NCI-H1417 (cell line): ENCODE data around the gene FRYL.
"Not testable (repeated sequence)": the region's sequence is repeated elsewhere in the genome, so short reads cannot be mapped to it uniquely, and the experiment has no call there.

ENCODE experiments used
- DNase-seq, 3 experiments: peaks; one replicate each; lab custom pipeline; 2025; lab: John Stamatoyannopoulos, UW

FRYL gene

GRCh38 chr4:48664938-48665337, 115.1 kb downstream of the FRYL start:
- DNase-seq, result peak in 1 of 3 experiments; percentile 24

DNA sequence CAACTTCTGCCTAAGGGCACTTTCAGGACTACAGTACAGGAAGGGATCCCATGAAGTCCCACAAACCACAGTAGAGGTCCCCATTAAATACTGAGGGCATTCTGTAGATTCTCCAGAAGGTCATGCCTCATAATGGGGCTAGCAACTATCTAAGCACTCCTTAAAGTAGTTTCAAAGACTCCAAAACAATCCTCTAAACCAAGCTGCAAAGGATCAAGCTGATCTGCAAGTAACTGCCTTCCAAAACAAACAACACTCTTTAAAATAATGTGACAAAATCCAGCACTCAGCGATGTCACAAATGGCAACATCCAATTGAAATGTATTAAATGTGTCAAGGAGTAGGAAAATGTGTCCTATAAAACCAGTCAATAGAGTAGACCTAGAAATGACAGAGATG, 118.7 kb downstream of the FRYL start:
- no peak for DNase-seq

DNA sequence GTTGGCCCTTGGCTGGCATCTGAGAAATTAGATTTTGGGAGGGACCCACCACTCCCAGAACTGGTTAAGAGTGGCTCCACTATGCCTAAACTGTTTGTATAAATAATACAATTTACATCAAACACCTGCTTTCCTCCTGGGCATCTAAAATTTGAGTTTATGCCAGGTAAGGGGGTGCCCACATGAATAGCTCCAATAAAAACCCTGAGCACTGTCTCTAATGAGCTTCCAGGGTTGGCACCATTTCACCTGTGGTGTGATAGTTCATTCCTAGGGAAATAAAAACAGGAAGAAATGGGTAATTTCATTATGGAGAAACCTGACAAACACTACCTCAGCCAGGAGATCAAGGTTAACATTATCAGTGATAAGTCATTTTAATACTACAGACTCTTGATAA, 119.7 kb downstream of the FRYL start:
- DNase-seq, result no peak

DNA sequence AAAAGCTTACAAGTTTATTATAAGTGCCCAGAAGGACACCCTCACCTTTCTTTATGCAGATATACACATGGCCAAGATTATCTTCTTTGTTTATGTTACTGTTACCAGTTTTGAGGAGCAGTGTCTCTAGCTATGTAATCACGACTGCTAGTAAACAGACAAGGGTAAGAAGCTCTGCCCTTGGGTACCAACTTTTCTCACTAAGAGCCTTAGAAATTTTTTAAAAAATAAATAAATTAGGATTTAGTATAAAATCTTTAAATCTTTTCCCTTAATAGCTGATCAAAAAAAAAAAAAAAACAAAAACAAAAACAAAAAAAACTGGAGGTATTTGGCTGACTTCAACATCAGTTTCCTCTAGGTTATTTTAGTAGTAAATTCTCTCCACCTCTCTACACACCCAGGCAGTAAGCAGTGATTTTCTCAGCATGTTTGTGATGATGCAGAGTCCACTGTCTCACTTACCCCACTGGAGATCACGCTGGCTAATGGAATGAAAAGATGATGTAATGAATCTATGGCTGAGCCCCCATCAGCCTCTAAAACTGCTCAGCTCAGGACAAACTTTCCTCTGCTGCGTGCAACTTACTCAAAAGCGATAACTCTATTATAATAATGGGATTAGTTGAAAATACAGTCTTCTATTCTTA, 125.9 kb downstream of the FRYL start:
- DNase-seq, result no peak

DNA sequence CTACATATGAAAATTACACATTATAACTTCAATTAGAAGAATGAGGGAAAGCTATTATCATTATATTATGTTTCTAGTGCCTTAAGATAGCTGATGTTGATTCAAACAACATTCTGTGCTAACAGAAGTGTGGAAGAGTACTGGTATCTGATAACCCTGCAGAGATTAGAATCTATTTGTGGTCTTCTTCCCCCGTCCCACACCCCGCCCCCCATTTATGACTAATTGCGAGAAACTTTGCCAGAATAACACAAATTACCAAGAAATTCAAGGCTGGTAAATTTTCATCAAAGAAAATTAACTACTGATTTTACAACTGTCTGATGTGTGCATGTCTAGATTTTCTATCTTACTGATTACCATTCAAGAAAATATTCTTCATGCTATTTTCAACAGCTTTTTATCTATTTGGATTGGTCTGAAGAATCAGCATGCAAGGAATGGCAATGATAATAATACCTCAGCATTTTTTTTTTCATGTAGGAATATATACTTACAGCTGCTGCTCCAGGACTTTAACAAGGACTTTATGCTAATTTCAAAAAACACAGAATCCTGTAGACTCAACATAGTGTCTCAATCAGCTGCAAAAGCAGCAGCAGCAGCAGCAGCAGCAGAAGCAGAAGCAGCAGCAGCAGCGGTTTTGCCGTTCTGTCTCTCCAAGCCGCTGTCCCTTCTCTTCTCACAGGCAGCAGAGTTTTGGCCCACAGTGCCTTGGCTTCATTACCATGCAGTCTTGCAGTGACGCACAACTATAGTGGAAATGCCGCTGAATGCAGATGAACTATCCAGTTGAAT, 126.7 kb downstream of the FRYL start:
- no peak for DNase-seq

- DNase-seq, result no peak
Observed at GRCh38 chr4:48651914-48652313, 128.2 kb downstream of the FRYL start.

- DNase-seq, result no peak
Observed at GRCh38 chr4:48649505-48649904, 130.6 kb downstream of the FRYL start.

GRCh38 chr4:48645225-48645794, 134.8 kb downstream of the FRYL start:
- no peak for DNase-seq

DNA sequence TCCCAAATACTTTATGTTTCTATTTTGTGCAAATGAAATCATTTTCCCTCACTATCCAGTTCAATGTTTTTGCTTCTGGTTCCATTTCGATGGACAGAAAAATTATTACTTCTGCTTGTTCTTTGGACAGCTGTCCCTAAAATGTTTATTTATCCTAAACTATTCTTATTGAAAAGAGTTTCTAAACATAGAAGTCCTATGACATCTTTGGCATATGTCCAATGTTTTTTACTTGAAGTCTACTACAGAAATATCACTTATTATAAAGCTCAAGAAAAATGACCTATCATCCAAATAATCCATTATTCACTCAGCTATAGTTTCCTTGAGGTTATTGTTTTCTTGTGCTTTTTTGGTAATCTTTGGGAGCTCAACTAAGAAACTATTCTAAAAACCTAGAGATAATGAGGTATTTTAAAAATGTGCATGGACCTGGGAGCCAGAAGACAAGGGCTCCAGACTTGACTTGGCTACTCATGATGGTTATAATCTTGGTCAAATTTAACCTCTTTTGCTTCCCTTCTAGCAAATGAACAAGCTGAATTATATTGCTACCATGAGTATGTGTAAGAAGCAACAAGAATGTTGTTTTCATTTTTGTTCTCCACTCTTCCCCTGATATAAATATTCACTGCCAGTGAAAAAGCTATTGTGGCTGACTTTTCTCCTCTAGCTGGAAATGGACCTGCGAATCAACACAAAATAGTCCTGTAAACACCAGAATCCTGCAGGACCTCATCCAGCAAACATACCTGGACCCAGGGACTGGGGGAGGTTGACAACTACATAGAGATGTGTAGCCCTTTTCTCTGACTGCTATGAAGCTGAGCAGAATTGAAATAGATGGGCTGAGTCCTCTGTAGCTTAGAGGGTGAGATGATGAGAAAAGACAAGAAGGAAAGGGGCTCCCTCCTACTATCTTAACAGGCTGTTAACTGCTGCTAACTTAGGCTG, 137.4 kb downstream of the FRYL start:
- no peak for DNase-seq

- no peak for DNase-seq
Observed at GRCh38 chr4:48641401-48641800, 138.7 kb downstream of the FRYL start.

DNA sequence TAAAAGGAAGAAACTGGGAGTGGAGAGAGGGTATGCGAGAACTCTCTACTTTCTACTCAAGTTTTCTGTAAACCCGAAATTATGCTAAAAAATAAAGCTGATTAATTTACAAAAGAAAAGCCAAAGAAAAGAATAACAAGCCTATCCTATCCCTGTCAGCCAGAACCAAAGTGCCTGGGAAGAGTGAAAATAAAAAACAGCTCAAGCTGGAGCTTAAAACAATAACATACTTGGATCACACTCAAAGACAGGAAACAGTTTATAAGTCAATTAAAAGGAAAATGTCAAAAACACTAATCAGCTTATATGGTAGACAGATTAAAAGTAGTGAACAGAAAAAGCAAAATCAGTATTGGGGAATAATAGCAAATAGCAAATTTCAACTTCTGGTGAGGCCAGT, 139.4 kb downstream of the FRYL start:
- no peak for DNase-seq

DNA sequence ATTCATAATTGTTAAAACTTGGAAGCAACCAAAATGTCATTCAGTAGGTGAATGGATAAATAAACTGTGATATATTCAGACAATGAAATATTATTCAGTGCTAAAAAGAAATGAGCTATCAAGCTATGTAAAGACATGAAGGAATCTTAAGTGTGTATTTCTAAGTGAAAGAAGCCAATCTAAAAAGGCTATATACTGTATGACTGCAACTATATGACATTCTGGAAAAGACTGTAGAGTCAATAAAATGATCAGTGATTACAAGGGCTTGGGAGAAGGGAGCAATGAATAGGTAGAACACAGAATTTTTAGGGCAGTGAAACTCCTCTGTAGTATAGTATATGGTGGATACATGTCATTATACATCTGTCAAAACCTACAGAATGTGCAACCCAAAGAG, 139.9 kb downstream of the FRYL start:
- DNase-seq, result no peak

DNA sequence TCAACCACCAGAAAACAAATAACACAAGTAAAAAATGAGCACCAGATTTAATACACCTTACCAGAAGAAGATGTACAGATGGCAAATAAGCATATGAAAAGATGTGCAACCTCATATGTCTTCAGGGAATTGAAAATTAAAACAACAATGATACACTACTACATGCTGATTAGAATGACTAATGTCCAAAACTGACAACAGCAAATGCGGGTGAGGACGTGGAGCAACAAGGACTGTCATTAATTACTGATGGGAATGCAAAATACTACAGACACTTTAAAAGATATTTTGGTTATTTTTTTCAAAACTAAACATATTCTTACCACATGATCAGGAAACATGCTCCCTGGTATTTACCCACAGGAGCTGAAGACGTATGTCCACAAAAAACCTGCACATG, 140.3 kb downstream of the FRYL start:
- no peak for DNase-seq

- not testable (repeated sequence) for DNase-seq
Observed at GRCh38 chr4:48638586-48638985, 141.5 kb downstream of the FRYL start.

DNA sequence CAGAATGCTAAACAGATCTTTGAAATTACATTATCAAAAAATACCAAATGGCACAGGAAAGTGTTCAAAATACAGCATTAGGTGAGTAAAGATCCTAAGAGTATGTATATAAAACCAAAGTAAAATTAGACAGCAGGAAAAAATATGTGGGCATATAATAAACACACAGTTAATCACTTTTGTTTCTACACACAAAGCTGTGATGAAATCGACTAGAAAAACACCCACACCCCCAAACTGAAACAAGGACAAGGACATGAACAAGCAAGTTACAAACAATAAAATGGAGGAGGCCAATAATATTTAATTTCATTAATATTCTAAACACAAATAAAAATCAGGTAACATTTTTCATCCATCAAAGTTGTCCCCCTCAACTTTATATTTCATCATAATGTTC, 143.2 kb downstream of the FRYL start:
- DNase-seq, result no peak

DNA sequence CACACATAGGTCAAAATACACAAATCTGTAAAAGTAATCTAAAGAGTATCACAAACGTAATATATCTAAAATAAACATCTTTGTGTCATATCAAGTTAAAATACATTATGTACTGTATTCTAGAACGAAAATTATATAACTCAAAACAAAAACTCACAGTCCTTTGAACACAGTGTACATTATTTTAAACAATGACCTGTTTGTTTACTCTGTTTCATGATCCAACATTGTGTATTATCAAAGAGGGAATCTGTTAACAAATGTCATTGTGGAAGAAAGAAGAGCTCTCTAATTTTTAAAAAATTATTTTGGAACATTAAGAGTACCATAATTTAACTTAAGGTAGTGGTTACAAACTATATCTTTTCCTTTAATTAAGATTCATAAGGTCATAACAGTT, 144.1 kb downstream of the FRYL start:
- DNase-seq, result no peak

GRCh38 chr4:48635310-48635709, 144.8 kb downstream of the FRYL start:
- no peak for DNase-seq

- DNase-seq, result no peak
Observed at GRCh38 chr4:48634688-48635308, 145.3 kb downstream of the FRYL start.

GRCh38 chr4:48633657-48634056, 146.4 kb downstream of the FRYL start:
- DNase-seq, result no peak

DNA sequence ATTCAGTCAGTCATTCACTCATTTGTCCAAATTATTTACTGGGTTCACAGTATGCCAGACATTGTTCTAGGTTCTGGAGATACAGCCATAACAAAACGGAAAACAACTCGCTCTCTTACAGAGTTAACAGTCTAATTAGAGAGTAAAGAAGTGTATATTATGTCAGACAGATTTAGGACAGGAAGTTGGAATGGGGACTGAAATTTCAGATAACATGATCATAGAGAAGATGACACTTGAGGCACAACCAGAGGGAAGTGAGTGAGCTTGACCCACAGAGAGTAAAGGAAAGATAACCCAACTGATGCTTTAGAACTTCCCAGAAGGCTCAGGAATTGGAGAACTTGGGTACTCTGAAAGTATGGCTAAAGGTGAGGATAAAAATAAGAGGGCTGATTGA, 150.6 kb downstream of the FRYL start:
- DNase-seq, result no peak

DNA sequence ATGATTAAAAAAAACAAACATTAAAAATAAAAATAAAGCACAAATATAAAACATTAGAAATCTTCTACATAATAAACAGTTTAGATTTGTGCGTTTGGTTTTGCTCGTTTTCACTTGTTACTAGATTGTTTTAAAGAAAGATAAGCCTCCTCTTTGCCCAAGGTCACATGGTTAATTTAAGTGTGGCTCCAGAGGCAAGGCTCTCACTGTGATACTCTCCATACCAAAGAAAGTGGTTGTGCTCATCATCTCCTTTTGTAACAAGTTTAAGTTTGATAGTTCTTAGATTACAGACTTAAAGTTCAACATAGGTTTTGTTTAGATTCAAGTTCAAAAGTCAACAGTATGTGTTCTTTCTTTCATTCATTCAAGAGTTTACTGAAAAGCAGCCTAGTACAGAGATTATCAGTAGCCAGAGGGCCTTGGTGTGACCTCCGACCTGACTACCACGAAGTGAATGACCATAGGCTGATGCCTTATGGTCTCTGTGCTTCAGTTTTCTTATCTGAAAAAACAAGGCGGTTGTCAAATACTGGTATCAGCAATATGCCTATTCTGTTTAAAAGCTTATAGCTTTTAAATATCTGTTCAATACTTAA, 156.8 kb downstream of the FRYL start:
- no peak for DNase-seq
